Measurements from ENCODE around the gene CDK10.

CDK10 gene

DNA sequence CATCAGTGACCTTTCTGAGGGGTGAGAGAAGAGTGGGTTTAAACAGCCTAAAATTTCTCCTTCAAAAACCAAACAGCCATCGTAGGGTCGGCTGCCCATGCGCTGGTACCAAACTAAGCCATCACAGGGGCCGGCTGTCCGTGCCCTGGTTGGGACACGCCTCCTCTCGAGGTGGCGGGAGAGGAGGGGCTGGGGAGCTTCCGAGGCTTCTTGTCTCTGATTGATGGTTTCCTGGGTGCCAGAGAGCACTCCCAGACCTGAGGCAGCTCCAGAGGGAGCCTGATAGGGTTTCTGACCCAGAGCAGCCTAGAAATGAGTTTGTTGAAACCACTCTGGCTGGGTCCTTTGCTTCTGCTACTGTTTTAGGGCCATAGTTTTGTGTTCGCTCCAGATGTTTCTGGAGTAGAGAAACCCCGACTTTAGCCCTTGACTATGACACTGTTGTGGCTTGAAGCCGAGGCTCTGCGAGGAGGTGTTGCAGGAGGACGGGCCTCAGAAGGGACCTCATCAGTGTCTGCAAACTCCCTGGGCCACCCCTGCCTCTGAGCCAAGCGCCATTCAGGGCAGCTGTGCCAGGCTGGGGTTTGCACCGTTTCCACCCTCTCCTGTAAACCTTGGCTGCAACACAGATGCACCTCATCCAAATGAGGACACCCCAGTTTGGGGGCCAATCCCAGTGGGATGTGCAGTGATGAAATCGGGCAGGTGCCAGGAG, 41.1 kb downstream of the CDK10 start:
- no peak overlapping the region for H3K4me3 ChIP-seq (ENCODE audit: low read depth, low read length)
- no peak for DNase-seq (ENCODE audit: low read depth)

DNA sequence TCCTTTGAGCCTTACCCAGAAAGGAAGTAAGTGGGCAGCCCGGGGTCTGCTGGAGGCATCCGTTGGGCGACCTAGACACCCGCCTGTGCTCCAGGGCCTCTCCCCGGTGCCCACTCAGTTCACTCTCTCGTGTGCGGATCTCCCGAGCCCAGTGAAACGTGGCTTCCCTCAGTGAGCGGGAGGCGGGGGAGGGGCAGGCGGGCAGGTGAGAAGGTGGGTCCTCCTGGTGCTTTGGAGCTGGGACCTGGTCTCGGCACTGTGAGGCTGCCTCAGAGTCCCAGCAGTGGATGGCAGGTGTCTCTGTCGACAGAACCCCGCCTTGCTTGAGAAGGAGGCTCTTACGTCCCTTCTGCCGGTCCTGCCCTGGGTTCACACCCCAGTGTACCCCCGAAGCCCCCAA, 42.8 kb downstream of the CDK10 start:
- no peak overlapping the region for H3K4me3 ChIP-seq (ENCODE audit: low read depth, low read length)
- no peak for DNase-seq (ENCODE audit: low read depth)

- no peak overlapping the region for H3K4me3 ChIP-seq (ENCODE audit: low read depth, low read length)
- DNase-seq (ENCODE audit: low read depth): no peak
Observed at GRCh38 chr16:89729863-89730593, 43.5 kb downstream of the CDK10 start.

GRCh38 chr16:89730610-89731234, 44.2 kb downstream of the CDK10 start:
- no peak overlapping the region for H3K4me3 ChIP-seq (ENCODE audit: low read depth, low read length)
- no peak for DNase-seq (ENCODE audit: low read depth)

DNA sequence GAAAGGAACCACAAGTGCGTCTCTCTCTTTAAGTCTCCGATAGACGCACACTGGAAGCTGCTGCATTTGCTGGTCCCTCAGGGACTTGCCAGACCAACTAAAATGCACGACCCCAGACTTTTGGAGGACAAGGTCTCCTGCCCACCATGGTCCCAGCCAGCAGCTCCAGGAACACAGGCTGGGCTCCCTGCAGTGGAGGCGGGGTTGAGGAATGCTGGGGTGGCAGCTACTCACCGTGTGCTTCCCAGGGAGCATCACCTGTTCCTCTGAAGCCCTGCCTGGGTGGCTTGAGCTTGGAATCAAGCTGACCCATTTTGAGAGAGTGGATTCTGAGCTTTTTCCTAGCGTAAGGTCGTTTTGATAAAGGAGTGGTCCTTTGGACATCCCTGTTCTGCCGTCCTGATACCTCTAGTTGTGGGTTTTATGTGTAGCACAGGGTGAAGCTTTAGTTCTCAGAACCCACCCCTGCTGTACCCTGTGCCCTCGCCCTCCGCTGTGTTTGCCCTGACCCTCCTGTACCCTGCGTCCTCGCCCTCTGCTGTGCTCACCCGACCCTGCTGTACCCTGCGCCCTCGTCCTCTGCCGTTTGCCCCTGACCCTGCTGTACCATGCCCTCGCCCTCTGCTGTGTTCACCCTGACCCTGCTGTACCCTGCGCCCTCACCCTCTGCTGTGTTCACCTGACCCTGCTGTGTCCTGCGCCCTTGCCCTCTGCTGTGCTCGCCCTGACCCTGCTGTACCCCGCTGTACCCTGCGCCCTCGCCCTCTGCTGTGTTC, 45.8 kb downstream of the CDK10 start:
- H3K4me3 ChIP-seq (ENCODE audit: low read depth, low read length): no peak overlapping the region
- no peak for DNase-seq (ENCODE audit: low read depth)

GRCh38 chr16:89732918-89733242, 46.4 kb downstream of the CDK10 start:
- DNase-seq (ENCODE audit: low read depth): no peak
- no peak overlapping the region for H3K4me3 ChIP-seq (ENCODE audit: low read depth, low read length)

DNA sequence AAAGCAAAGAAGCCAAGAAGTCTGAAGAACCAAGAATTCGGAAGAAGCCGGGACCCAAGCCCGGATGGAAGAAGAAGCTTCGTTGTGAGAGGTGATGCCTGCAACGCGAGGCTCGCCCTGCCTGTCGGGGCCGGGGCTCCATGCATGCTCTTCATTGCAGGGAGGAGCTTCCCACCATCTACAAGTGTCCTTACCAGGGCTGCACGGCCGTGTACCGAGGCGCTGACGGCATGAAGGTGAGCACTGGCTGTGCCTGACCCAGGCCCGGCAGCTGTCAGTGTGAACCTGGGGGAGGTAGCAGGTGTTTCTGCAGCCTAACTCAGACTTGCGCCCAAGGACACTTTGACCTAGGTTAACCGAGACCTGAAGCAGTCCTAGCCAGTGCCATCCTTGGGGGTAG, 46.8 kb downstream of the CDK10 start:
- DNase-seq (ENCODE audit: low read depth): no peak
- no peak overlapping the region for H3K4me3 ChIP-seq (ENCODE audit: low read depth, low read length)

DNA sequence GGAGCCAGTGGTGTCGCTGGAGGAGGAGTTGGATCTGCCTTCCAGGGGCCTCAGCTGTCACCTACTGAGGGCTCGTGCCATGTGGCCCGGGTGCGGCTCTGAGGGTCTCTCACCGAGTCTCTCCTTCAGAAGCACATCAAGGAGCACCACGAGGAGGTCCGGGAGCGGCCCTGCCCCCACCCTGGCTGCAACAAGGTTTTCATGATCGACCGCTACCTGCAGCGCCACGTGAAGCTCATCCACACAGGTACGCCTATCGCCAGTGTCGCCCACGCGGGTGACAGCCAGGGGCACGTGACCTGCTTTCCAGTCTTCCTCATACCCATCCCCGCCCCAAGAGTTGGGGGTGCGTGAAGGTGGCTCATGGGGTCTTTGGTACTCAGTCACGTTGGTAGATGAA, 47.3 kb downstream of the CDK10 start:
- H3K4me3 ChIP-seq (ENCODE audit: low read depth, low read length): no peak overlapping the region
- no peak for DNase-seq (ENCODE audit: low read depth)

- DNase-seq (ENCODE audit: low read depth): no peak
- H3K4me3 ChIP-seq (ENCODE audit: low read depth, low read length): no peak overlapping the region
Observed at GRCh38 chr16:89736554-89736953, 50.1 kb downstream of the CDK10 start.

GRCh38 chr16:89737341-89738071, 51.0 kb downstream of the CDK10 start:
- no peak for DNase-seq (ENCODE audit: low read depth)
- no peak overlapping the region for H3K4me3 ChIP-seq (ENCODE audit: low read depth, low read length)

DNA sequence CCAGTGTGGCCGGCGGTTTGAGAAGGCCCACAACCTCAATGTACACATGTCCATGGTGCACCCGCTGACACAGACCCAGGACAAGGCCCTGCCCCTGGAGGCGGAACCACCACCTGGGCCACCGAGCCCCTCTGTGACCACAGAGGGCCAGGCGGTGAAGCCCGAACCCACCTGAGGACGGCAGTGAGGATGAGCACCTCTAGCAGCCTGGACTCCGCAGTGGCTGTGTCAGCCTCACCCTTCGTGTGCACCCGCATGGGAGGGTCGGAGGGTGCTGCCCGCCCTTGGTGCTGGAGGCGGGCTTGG, 51.5 kb downstream of the CDK10 start:
- no peak for DNase-seq (ENCODE audit: low read depth)
- no peak overlapping the region for H3K4me3 ChIP-seq (ENCODE audit: low read depth, low read length)

- no peak for DNase-seq (ENCODE audit: low read depth)
- no peak overlapping the region for H3K4me3 ChIP-seq (ENCODE audit: low read depth, low read length)
Observed at GRCh38 chr16:89738538-89739317, 52.2 kb downstream of the CDK10 start.

DNA sequence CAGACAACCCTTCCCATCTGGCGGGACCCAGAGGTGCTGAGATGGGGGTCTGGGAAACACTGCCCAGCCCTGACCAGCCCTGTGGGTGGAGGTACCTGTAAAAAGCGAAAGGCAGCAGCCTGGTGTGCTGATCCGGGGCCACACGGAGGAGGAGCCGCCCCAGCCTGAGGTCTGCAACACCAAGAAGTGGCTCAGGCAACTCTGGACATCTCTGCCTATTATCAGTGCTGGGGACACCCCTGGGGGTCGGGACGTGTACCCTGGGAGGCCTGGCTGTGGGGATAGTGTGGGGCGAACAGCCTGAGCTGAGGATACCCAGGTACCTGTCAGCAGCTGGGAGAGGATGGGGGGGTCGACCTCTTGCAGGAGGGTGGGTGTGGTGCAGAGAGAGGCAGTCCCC, 52.9 kb downstream of the CDK10 start:
- no peak for DNase-seq (ENCODE audit: low read depth)
- H3K4me3 ChIP-seq (ENCODE audit: low read depth, low read length): no peak overlapping the region

- DNase-seq (ENCODE audit: low read depth): no peak
- no peak overlapping the region for H3K4me3 ChIP-seq (ENCODE audit: low read depth, low read length)
Observed at GRCh38 chr16:89741342-89742014, 55.0 kb downstream of the CDK10 start.

- no peak for DNase-seq (ENCODE audit: low read depth)
- no peak overlapping the region for H3K4me3 ChIP-seq (ENCODE audit: low read depth, low read length)
Observed at GRCh38 chr16:89742948-89743347, 56.5 kb downstream of the CDK10 start.

DNA sequence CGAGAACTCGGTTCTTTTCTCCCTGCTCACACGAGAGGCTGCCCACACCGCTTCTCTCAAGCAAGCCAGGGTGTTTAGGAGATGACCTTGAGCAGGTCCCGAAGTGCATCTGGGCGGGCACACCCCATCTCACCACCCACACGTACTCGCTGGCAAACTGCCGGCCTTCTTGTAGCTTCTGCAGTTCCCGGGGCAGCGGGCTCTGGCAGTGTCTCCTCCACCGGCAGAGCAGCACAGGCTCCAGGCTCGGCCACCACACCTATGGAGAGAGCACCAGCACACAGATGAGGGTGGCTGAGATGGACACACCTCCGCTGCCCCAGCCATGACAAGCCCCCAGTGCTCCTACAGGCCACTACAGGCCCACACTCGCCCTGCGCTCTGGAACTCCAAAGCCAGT, 58.3 kb downstream of the CDK10 start:
- DNase-seq (ENCODE audit: low read depth): no peak
- H3K4me3 ChIP-seq (ENCODE audit: low read depth, low read length): no peak overlapping the region

Data from skeletal muscle cell (primary cell).